Brain pericyte (primary cell): Measurements from ENCODE around the gene ETFDH.
"Not testable (repeated sequence)": the region's sequence is repeated elsewhere in the genome, so short reads cannot be mapped to it uniquely, and the experiment has no call there.

Experiments
- DNase-seq: peaks from one replicate; pipeline ENCODE4 v3.0.0-alpha.2; 2012; ENCODE audit warnings: low read depth, low spot score

The ETFDH gene

GRCh38 chr4:158678767-158679166 is 6.7 kb downstream of the ETFDH start:
- DNase-seq = no peak

GRCh38 chr4:158681629-158682028 is 9.5 kb downstream of the ETFDH start:
- no peak for DNase-seq

- DNase-seq = no peak
Observed at GRCh38 chr4:158682066-158682465, 10.0 kb downstream of the ETFDH start.

- no peak for DNase-seq
Observed at GRCh38 chr4:158688813-158689212, 16.7 kb downstream of the ETFDH start.

GRCh38 chr4:158704274-158704673 is 32.2 kb downstream of the ETFDH start:
- no peak for DNase-seq

- DNase-seq = no peak
Observed at GRCh38 chr4:158710814-158711213, 38.7 kb downstream of the ETFDH start.

GRCh38 chr4:158712622-158713021 is 40.5 kb downstream of the ETFDH start:
- not testable (repeated sequence) for DNase-seq

- no peak for DNase-seq
Observed at GRCh38 chr4:158714937-158715336, 42.8 kb downstream of the ETFDH start.

GRCh38 chr4:158715802-158716201 is 43.7 kb downstream of the ETFDH start:
- DNase-seq = no peak

- no peak for DNase-seq
Observed at GRCh38 chr4:158721680-158722079, 49.6 kb downstream of the ETFDH start.

GRCh38 chr4:158722291-158722916 is 50.3 kb downstream of the ETFDH start:
- no peak for DNase-seq

- peak; percentile 26 for DNase-seq
Observed at GRCh38 chr4:158722917-158723793, 51.1 kb downstream of the ETFDH start, which contains the start of gene PPID. PPID (minus strand) TSS chr4:158723396; CDS start chr4:158723288, 108 bp downstream.

GRCh38 chr4:158724637-158725036 is 52.5 kb downstream of the ETFDH start:
- no peak for DNase-seq

- DNase-seq = no peak
Observed at GRCh38 chr4:158726633-158727032, 54.5 kb downstream of the ETFDH start.

- DNase-seq = no peak
Observed at GRCh38 chr4:158728236-158728635, 56.1 kb downstream of the ETFDH start.

- DNase-seq = peak; percentile 39
Observed at GRCh38 chr4:158729716-158730559, 57.8 kb downstream of the ETFDH start.

- DNase-seq = no peak
Observed at GRCh38 chr4:158738866-158739265, 66.8 kb downstream of the ETFDH start.

- no peak for DNase-seq
Observed at GRCh38 chr4:158739600-158739999, 67.5 kb downstream of the ETFDH start.

GRCh38 chr4:158741326-158742021 is 69.4 kb downstream of the ETFDH start:
- no peak for DNase-seq

GRCh38 chr4:158746537-158746936 is 74.4 kb downstream of the ETFDH start:
- DNase-seq = not testable (repeated sequence)

GRCh38 chr4:158750379-158750778 is 78.3 kb downstream of the ETFDH start:
- no peak for DNase-seq
